HepG2 (cell line): Measurements from ENCODE around the gene OMG. TPM values are rescaled to one million over a fixed set of nuclear protein-coding genes. Genes with fewer than 3 reads are reported as not detected.
"Not testable (repeated sequence)": the region's sequence is repeated elsewhere in the genome, so short reads cannot be mapped to it uniquely, and the experiment has no call there.

Source experiments
- ATAC-seq: fragments of 200-7000 bp; cut with Tn5 transposase; 3 replicates; pipeline ENCODE4 v1.9.1; 2020; ENCODE audit warnings: mild to moderate bottlenecking, moderate library complexity
- BruUV-seq: library from RNA; stranded (reverse); fragments of 400-500 nt; replicated peaks from 2 replicates; lab custom pipeline; 2021; lab: Mats Ljungman, UMichigan
- CTCF ChIA-PET: fragments of 300-600 bp; formaldehyde crosslinking; extraction: SDS; loops from one replicate; lab custom pipeline; 2021; ENCODE audit warnings: low total read pairs, inconsistent platforms, low intra/inter-chr PET ratio; lab: Yijun Ruan, JAX
- POLR2A ChIA-PET: fragments of 350-600 bp; sonication (Branson Sonifier 250); formaldehyde crosslinking; loops from one replicate; lab custom pipeline; 2020; ENCODE audit warnings: antibody characterized with exemption, inconsistent platforms; lab: Yijun Ruan, JAX
- DNase-seq: peaks from one replicate; pipeline ENCODE4 v3.0.0-alpha.2; 2015; ENCODE audit warnings: low spot score
- FAIRE-seq: peaks from 3 replicates; lab custom pipeline; 2011; peaks lifted over from hg19 to GRCh38; lab: Jason Lieb, UNC
- H2AFZ ChIP-seq: one replicate; pipeline ENCODE4 v1.6.1; 2011; ENCODE audit warnings: low read length, inconsistent platforms
- H3K27ac ChIP-seq: fragments of 300-600 bp; 3 replicates; pipeline ENCODE4 v1.8.0; 2011; ENCODE audit warnings: mixed run types, mild to moderate bottlenecking, mixed read lengths, low read length, inconsistent platforms; ENCODE audit not compliant: insufficient read depth; ENCODE audit errors: extremely low read length
- H3K27me3 ChIP-seq, 2 experiments: fragments of 200-600 bp in 1 of 2; 2 replicates in 1 of 2; 3 replicates in 1 of 2; pipeline versions ENCODE4 v1.6.0 to v1.8.0; 2011; ENCODE audit warnings: low read length in 2 of 2, mild to moderate bottlenecking in 2 of 2, moderate library complexity in 2 of 2, inconsistent platforms in 1 of 2; ENCODE audit not compliant: insufficient read depth in 2 of 2, control insufficient read depth in 1 of 2
- H3K36me3 ChIP-seq, 2 experiments: fragments of 200-600 bp in 1 of 2; replicated peaks in 1 of 2; 2 replicates in 1 of 2; 3 replicates in 1 of 2; pipeline versions ENCODE4 v1.5.1 to v1.8.0; 2011; ENCODE audit warnings: low read length in 2 of 2, inconsistent platforms in 1 of 2; ENCODE audit not compliant: insufficient read depth in 2 of 2, control insufficient read depth in 1 of 2
- H3K4me1 ChIP-seq: 2 replicates; pipeline ENCODE4 v1.5.1; 2012; ENCODE audit warnings: low read length, inconsistent platforms; ENCODE audit not compliant: insufficient read depth
- H3K4me2 ChIP-seq: 2 replicates; pipeline ENCODE4 v1.6.0; 2011; ENCODE audit warnings: low read depth, low read length, inconsistent platforms
- H3K4me3 ChIP-seq, 3 experiments: fragments of 200-600 bp in 1 of 3; sonication (generic), shearing (Covaris generic) in 1 of 3; replicated peaks in 1 of 3; 2 replicates each; pipeline ENCODE4 v1.5.1; 2011 to 2016; ENCODE audit warnings: low read length in 3 of 3, inconsistent platforms in 2 of 3, low read depth in 2 of 3, mild to moderate bottlenecking in 2 of 3, control low read depth in 1 of 3, mixed read lengths in 1 of 3; ENCODE audit not compliant: insufficient read depth in 1 of 3
- H3K79me2 ChIP-seq: one replicate; pipeline ENCODE4 v1.6.1; 2011; ENCODE audit warnings: low read length, inconsistent platforms; ENCODE audit not compliant: insufficient read depth
- H3K9ac ChIP-seq: 2 replicates; pipeline ENCODE4 v1.6.0; 2011; ENCODE audit warnings: mild to moderate bottlenecking, low read depth, low read length, inconsistent platforms; ENCODE audit not compliant: insufficient read depth
- H3K9me3 ChIP-seq: 2 replicates; pipeline ENCODE4 v1.5.1; 2012; ENCODE audit warnings: mild to moderate bottlenecking, low read length
- H4K20me1 ChIP-seq: 2 replicates; pipeline ENCODE4 v1.6.0; 2011; ENCODE audit warnings: inconsistent platforms, mild to moderate bottlenecking, low read length, moderate library complexity; ENCODE audit not compliant: insufficient read depth
- AGO1 ChIP-seq: fragments of 200-400 bp; formaldehyde crosslinking; IDR thresholded peaks from 2 replicates; pipeline ENCODE4 v1.6.1; 2017; ENCODE audit warnings: mild to moderate bottlenecking, low read depth, low read length, moderate library complexity; ENCODE audit not compliant: poor library complexity, severe bottlenecking
- FOXC1 ChIP-seq: sonication (generic); formaldehyde crosslinking; IDR thresholded peaks from 2 replicates; pipeline ENCODE4 v1.8.0; 2022; ENCODE audit warnings: mild to moderate bottlenecking, missing genetic modification reagents, borderline replicate concordance
- HOXA7 ChIP-seq: sonication (generic); formaldehyde crosslinking; IDR thresholded peaks from 2 replicates; pipeline ENCODE4 v1.8.1; 2022; ENCODE audit warnings: mild to moderate bottlenecking, missing genetic modification reagents, moderate library complexity
- IRF2 ChIP-seq: IDR thresholded peaks from 2 replicates; pipeline ENCODE4 v1.6.1; 2018; ENCODE audit warnings: missing genetic modification reagents, missing compliant biosample characterization
- ZFP82 ChIP-seq: sonication (generic); formaldehyde crosslinking; IDR thresholded peaks from 2 replicates; pipeline ENCODE4 v1.5.1; 2020; ENCODE audit warnings: mild to moderate bottlenecking, missing genetic modification reagents, borderline replicate concordance
- ZFP90 ChIP-seq: sonication (generic); formaldehyde crosslinking; IDR thresholded peaks from 2 replicates; pipeline ENCODE4 v1.8.0; 2022; ENCODE audit warnings: missing genetic modification reagents, mild to moderate bottlenecking, inconsistent platforms, borderline replicate concordance
- ZNF562 ChIP-seq: sonication (generic); formaldehyde crosslinking; IDR thresholded peaks from 2 replicates; pipeline ENCODE4 v1.8.0; 2022; ENCODE audit warnings: missing genetic modification reagents, borderline replicate concordance
- ZNF576 ChIP-seq: sonication (generic); formaldehyde crosslinking; IDR thresholded peaks from 2 replicates; pipeline ENCODE4 v1.4.0; 2020; ENCODE audit warnings: mild to moderate bottlenecking, missing genetic modification reagents
- ZNF784 ChIP-seq: sonication (generic); formaldehyde crosslinking; IDR thresholded peaks from 2 replicates; pipeline ENCODE4 v1.5.1; 2020; ENCODE audit warnings: missing genetic modification reagents, mild to moderate bottlenecking, borderline replicate concordance
- WGBS: methylation state at CpG from one replicate; pipeline ENCODE4 v1.1.6; 2017; ENCODE audit warnings: low lambda C conversion rate; 5-methylcytosine and 5-hydroxymethylcytosine counted together
- in situ Hi-C: cut with HindIII; loops from 2 replicates; pipeline ENCODE4 v1.10.0; 2017; ENCODE audit warnings: low pct_unique_long_range_greater_than_20kb; ENCODE audit not compliant: extremely low pct_ligation_motif_present
- intact Hi-C: fragments of 100-400 bp; cut with micrococcal nuclease; formaldehyde crosslinking; loops from one replicate; pipeline ENCODE4 v1.10.0; 2022; ENCODE audit not compliant: unreplicated experiment
- polyA plus RNA-seq, 8 experiments: library from polyadenylated mRNA; depleted of rRNA in 3 of 8; stranded (reverse) in 7 of 8; unstranded in 1 of 8; fragments of >200 nt; fragmentation: Illumina TruSeq in 4 of 8; extraction: Trizol in 4 of 8; gene quantifications; 2 replicates each; pipeline versions ENCODE4 v1.2.1 to v1.2.3, GENCODE V29; 2011 to 2016; ENCODE audit warnings: low read depth in 4 of 8, missing spikeins in 1 of 8, mixed read lengths in 1 of 8; ENCODE audit not compliant: insufficient read depth in 1 of 8
- total RNA-seq, 5 experiments: library from RNA; depleted of rRNA; stranded (reverse); fragments of >200 nt; fragmentation: Illumina TruSeq; extraction: Trizol; gene quantifications; 2 replicates each; pipeline ENCODE4 v1.2.3, GENCODE V29; 2016; ENCODE audit warnings: low read depth in 1 of 5
- TF ChIP-seq, protein P1 (sequence below): sonication (generic); formaldehyde crosslinking; IDR thresholded peaks from 2 replicates; pipeline ENCODE4 v1.4.0; 2020; ENCODE audit warnings: mild to moderate bottlenecking, missing genetic modification reagents
- TF ChIP-seq, protein P2 (sequence below): IDR thresholded peaks from 2 replicates; pipeline ENCODE4 v1.6.1; 2016; ENCODE audit warnings: missing compliant biosample characterization, missing genetic modification reagents, borderline replicate concordance

The OMG gene
- total and polyA plus RNA-seq, 2 of the 13 experiments (the other 11 are each of a cell fraction or from before 2014, with no cell fraction given) = not detected

- POLR2A ChIA-PET, H3K36me3 ChIP-seq, intact Hi-C loops, FAIRE-seq, BruUV-seq, H3K4me3 ChIP-seq, in situ Hi-C loops, H2AFZ ChIP-seq, H3K9me3 ChIP-seq, H3K4me1 ChIP-seq, DNase-seq, ATAC-seq, H3K27me3 ChIP-seq, H3K4me2 ChIP-seq, H3K79me2 ChIP-seq, H4K20me1 ChIP-seq, H3K9ac ChIP-seq, CTCF ChIA-PET, H3K27ac ChIP-seq: not testable (repeated sequence)
- WGBS = 86% methylated on average over 7 of the region's 7 CpGs
These were observed 15.2 kb upstream of the OMG start for GRCh38 chr17:31312223-31312622.

GRCh38 chr17:31311526-31311925, 14.5 kb upstream of the OMG start:
- no peak overlapping the region for H3K9ac ChIP-seq
- WGBS = 99% methylated on average over 3 of the region's 3 CpGs
- H4K20me1 ChIP-seq = no peaks in the 10 kb centered on the region
- no peak for FAIRE-seq
- BruUV-seq = no TSS peak
- DNase-seq = no peak
- TF ChIP-seq ZFP90 (CRISPR knock-in tag) (no peak), FOXC1 (CRISPR knock-in tag) (no peak), ZNF784 (CRISPR knock-in tag) (no peak), HOXA7 (CRISPR knock-in tag) (no peak), ZNF576 (no peak), ZNF562 (CRISPR knock-in tag) (no peak), IRF2 (no peak), AGO1 (no peak), ZFP82 (CRISPR knock-in tag) (no peak)
- TF ChIP-seq, protein P1, sequence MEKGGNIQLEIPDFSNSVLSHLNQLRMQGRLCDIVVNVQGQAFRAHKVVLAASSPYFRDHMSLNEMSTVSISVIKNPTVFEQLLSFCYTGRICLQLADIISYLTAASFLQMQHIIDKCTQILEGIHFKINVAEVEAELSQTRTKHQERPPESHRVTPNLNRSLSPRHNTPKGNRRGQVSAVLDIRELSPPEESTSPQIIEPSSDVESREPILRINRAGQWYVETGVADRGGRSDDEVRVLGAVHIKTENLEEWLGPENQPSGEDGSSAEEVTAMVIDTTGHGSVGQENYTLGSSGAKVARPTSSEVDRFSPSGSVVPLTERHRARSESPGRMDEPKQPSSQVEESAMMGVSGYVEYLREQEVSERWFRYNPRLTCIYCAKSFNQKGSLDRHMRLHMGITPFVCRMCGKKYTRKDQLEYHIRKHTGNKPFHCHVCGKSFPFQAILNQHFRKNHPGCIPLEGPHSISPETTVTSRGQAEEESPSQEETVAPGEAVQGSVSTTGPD = no peak
- TF ChIP-seq, protein P2, sequence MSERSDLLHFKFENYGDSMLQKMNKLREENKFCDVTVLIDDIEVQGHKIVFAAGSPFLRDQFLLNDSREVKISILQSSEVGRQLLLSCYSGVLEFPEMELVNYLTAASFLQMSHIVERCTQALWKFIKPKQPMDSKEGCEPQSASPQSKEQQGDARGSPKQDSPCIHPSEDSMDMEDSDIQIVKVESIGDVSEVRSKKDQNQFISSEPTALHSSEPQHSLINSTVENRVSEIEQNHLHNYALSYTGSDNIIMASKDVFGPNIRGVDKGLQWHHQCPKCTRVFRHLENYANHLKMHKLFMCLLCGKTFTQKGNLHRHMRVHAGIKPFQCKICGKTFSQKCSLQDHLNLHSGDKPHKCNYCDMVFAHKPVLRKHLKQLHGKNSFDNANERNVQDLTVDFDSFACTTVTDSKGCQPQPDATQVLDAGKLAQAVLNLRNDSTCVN = no peak
- CTCF ChIA-PET = no interaction called here
- H3K79me2 ChIP-seq = no peaks in the 10 kb centered on the region
- no peaks in the 10 kb centered on the region for H3K27me3 ChIP-seq
- POLR2A ChIA-PET = no interaction called here
- in situ Hi-C loops = no loop called here
- intact Hi-C loops = no loop called here
- H3K9me3 ChIP-seq = no peaks in the 10 kb centered on the region
- ATAC-seq = no peak
- no peak overlapping the region for H2AFZ ChIP-seq
- no peak overlapping the region for H3K4me3 ChIP-seq
- no peaks in the 10 kb centered on the region for H3K4me1 ChIP-seq
- no peaks in the 10 kb centered on the region for H3K36me3 ChIP-seq
- no peak overlapping the region for H3K4me2 ChIP-seq
- H3K27ac ChIP-seq = no peak overlapping the region
